Smooth muscle cell (in vitro differentiated cells): Measurements from ENCODE around the gene HBG2. TPM values are rescaled to one million over a fixed set of nuclear protein-coding genes. Genes with fewer than 3 reads are reported as not detected.

ENCODE experiments used
- DNase-seq: peaks from one replicate; lab custom pipeline; 2025; ENCODE audit not compliant: unreplicated experiment; lab: John Stamatoyannopoulos, UW
- H2AFZ ChIP-seq: fragments of 200-600 bp; sonication (generic); 2 replicates; pipeline ENCODE4 v1.6.0; 2016; ENCODE audit warnings: antibody characterized with exemption, low read depth, mild to moderate bottlenecking
- H3F3A ChIP-seq: fragments of 200-600 bp; sonication (generic); 2 replicates; pipeline ENCODE4 v1.6.0; 2017; ENCODE audit warnings: antibody characterized with exemption, low read depth
- H3K27ac ChIP-seq: fragments of 200-600 bp; sonication (generic); 2 replicates; pipeline ENCODE4 v1.5.1; 2016; ENCODE audit warnings: low read depth, mild to moderate bottlenecking
- H3K27me3 ChIP-seq: fragments of 200-600 bp; sonication (generic); 2 replicates; pipeline ENCODE4 v1.6.1; 2016; ENCODE audit warnings: low read depth, mild to moderate bottlenecking
- H3K36me3 ChIP-seq: fragments of 200-600 bp; sonication (generic); 2 replicates; pipeline ENCODE4 v1.5.1; 2016; ENCODE audit warnings: low read depth
- H3K4me1 ChIP-seq: fragments of 200-600 bp; sonication (generic); 2 replicates; pipeline ENCODE4 v1.5.1; 2016; ENCODE audit warnings: low read depth
- H3K4me2 ChIP-seq: fragments of 200-600 bp; sonication (generic); 2 replicates; pipeline ENCODE4 v1.6.0; 2016; ENCODE audit warnings: mild to moderate bottlenecking
- H3K4me3 ChIP-seq: fragments of 200-600 bp; sonication (generic); 2 replicates; pipeline ENCODE4 v1.5.1; 2016; ENCODE audit warnings: mild to moderate bottlenecking
- H3K79me2 ChIP-seq: fragments of 200-600 bp; sonication (generic); 2 replicates; pipeline ENCODE4 v1.6.0; 2016; ENCODE audit warnings: low read depth, mild to moderate bottlenecking
- H3K9ac ChIP-seq: fragments of 200-600 bp; sonication (generic); 2 replicates; pipeline ENCODE4 v1.6.0; 2016; ENCODE audit warnings: low read depth
- H3K9me3 ChIP-seq: fragments of 200-600 bp; sonication (generic); replicated peaks from 2 replicates; pipeline ENCODE4 v1.5.1; 2016; ENCODE audit warnings: low read depth
- H4K20me1 ChIP-seq: fragments of 200-600 bp; sonication (generic); 2 replicates; pipeline ENCODE4 v1.6.0; 2016; ENCODE audit warnings: low read depth
- CTCF ChIP-seq: fragments of 200-600 bp; sonication (generic); IDR thresholded peaks from 2 replicates; pipeline ENCODE4 v1.5.1; 2017; ENCODE audit warnings: borderline replicate concordance, mild to moderate bottlenecking, antibody characterized with exemption; ENCODE audit not compliant: insufficient read depth, poor library complexity, severe bottlenecking
- WGBS: methylation state at CpG from one replicate; pipeline ENCODE4 v1.1.7; 2016; ENCODE audit warnings: low lambda C conversion rate; 5-methylcytosine and 5-hydroxymethylcytosine counted together
- polyA plus RNA-seq: library from polyadenylated mRNA; unstranded; fragments of >200 nt; fragmentation: Nextera tagmentation; extraction: Ambion mirVana; gene quantifications from 2 replicates; pipeline ENCODE4 v1.2.1, GENCODE V29; 2016
- total RNA-seq: library from RNA; depleted of rRNA; stranded (reverse); fragments of >200 nt; gene quantifications from 2 replicates; pipeline ENCODE4 v1.2.3, GENCODE V29; 2014

HBG2 gene
- total and polyA plus RNA-seq, 2 experiments from 2014 or later: not detected

- Histone ChIP-seq H3K27me3 (no peaks in the 10 kb centered on the region), H3K9ac (no peak overlapping the region), H4K20me1 (no peaks in the 10 kb centered on the region), H3K4me3 (no peak overlapping the region), H3K36me3 (no peaks in the 10 kb centered on the region), H3F3A (no peaks in the 10 kb centered on the region), H3K4me1 (no peaks in the 10 kb centered on the region), H3K9me3 (no peaks in the 10 kb centered on the region), H3K79me2 (no peaks in the 10 kb centered on the region), H3K27ac (no peak overlapping the region), H3K4me2 (no peak overlapping the region), H2AFZ (no peak overlapping the region)
- DNase-seq: no peak
- no peak for TF ChIP-seq CTCF
- 67% methylated on average over 6 of the region's 6 CpGs for WGBS
These were observed 21.0 kb upstream of the HBG2 start for GRCh38 chr11:5275369-5276110.

- no peak overlapping the region for H3K9ac ChIP-seq
- no peaks in the 10 kb centered on the region for H3K9me3 ChIP-seq
- no peak for DNase-seq
- no peak for TF ChIP-seq CTCF
- no peak overlapping the region for H3K4me3 ChIP-seq
- 71% methylated on average over 5 of the region's 5 CpGs for WGBS
- H3K79me2 ChIP-seq: no peaks in the 10 kb centered on the region
- H3F3A ChIP-seq: no peaks in the 10 kb centered on the region
- H3K27ac ChIP-seq: no peak overlapping the region
- H3K27me3 ChIP-seq: no peaks in the 10 kb centered on the region
- H3K4me1 ChIP-seq: no peaks in the 10 kb centered on the region
- no peak overlapping the region for H2AFZ ChIP-seq
- no peaks in the 10 kb centered on the region for H3K36me3 ChIP-seq
- no peaks in the 10 kb centered on the region for H4K20me1 ChIP-seq
- no peak overlapping the region for H3K4me2 ChIP-seq
These were observed 19.8 kb upstream of the HBG2 start for GRCh38 chr11:5274395-5274794.

GRCh38 chr11:5272395-5273017 lies 17.9 kb upstream of the HBG2 start:
- no peak overlapping the region for H3K4me2 ChIP-seq
- no peak for DNase-seq
- TF ChIP-seq CTCF: no peak
- H2AFZ ChIP-seq: no peak overlapping the region
- H3K9ac ChIP-seq: no peak overlapping the region
- H3K27me3 ChIP-seq: no peaks in the 10 kb centered on the region
- no peaks in the 10 kb centered on the region for H4K20me1 ChIP-seq
- H3K36me3 ChIP-seq: no peaks in the 10 kb centered on the region
- no peaks in the 10 kb centered on the region for H3K9me3 ChIP-seq
- H3F3A ChIP-seq: no peaks in the 10 kb centered on the region
- no peak overlapping the region for H3K27ac ChIP-seq
- 72% methylated on average over 4 of the region's 4 CpGs for WGBS
- no peak overlapping the region for H3K4me3 ChIP-seq
- no peaks in the 10 kb centered on the region for H3K79me2 ChIP-seq
- H3K4me1 ChIP-seq: no peaks in the 10 kb centered on the region
